ENCODE data around the gene MEIS2. TPM values are rescaled to one million over a fixed set of nuclear protein-coding genes. Genes with fewer than 3 reads are reported as not detected.

The MEIS2 gene
- polyA plus RNA-seq, 3 donors: 136 to 164 (median 145) TPM

DNA sequence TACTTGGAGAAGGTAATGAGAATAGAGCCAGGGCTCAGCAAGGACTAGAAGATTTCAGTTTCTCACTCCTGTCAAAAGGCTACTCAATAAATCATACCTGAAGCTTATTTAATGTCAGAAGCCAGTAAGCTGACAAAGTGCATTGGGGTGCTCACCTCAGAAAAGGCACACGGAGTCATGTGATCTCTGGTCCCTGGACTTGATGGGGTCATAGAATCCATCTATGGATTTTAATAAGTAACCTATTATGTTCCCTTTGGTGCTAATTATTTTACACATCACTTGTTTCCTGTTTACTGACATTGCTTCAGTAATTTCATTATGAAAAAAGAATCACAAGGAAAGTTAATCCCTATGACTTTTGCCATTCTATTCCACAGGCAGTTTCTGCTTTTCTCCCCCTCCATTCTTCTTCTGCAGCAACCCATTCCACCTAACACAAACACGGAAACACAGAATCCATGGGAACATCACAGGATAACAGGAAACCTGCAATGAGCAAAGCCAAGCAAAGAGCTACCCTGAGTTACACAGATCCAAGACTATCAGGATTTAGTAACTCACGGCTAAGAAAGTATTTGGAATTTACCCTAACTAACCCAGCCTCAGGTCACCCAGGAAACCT lies 159.6 kb downstream of the MEIS2 start:
- DNase-seq (ENCODE audit: low read depth in 3 of 3, low spot score in 2 of 3): no peak

GRCh38 chr15:36940219-36940618 lies 160.1 kb downstream of the MEIS2 start:
- no peak for DNase-seq (ENCODE audit: low read depth in 3 of 3, low spot score in 2 of 3)

DNA sequence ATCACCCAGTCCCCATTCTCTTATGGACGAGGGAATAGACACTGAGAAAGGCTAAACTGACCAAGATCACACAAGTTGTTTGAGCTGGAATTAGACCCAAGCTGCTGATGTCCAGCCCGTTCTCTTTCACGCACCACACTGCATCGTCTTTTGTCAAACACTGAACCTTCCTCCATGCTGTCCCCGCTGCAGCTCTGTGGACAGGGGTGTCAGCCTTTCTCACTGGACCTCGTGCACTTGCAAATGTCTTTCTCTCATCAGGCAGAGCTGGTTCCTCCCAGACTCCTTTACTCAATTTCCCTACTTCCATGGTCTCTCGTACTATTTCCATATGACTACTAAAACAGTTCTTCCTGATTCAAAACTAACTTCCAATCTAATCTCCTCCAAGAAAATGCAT lies 161.6 kb downstream of the MEIS2 start:
- DNase-seq (ENCODE audit: low read depth in 3 of 3, low spot score in 2 of 3): no peak

GRCh38 chr15:36938131-36938530 lies 162.2 kb downstream of the MEIS2 start:
- DNase-seq (ENCODE audit: low read depth in 3 of 3, low spot score in 2 of 3): no peak

- no peak for DNase-seq (ENCODE audit: low read depth in 3 of 3, low spot score in 2 of 3)
These were observed 163.7 kb downstream of the MEIS2 start for GRCh38 chr15:36936613-36937012.

DNA sequence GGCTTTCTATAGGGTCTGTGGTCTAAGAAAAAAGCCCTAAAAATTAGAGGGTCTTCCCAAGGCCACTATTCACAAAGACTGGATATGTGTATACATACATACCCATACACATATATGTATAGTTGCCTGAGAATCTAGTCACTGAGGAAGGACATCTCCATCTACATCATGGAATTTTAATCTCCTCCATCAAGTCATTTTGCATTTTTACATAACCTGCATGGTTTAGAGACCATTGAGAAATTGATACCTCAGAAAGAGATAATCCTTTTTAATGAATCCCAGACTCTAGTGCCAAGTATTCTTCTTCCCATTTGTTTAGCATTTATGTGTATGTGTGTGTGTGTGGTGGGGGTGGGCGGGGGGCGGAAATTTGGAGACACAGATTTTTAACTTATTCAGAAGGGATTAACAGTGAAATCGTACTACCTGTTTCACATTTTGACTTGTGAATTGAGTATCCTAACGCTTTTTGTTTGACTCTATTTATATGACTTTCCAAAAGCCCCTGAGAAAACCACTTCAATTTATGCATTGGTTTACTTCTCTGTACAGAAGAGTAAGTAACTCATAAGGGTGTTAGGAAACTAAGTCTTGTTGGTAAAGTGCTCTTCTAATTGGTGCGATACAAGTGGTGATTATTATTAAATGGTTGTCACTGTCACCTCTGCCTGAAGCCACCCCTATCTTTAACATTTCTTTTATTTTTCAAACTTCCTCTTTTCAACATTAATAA lies 166.9 kb downstream of the MEIS2 start:
- no peak for DNase-seq (ENCODE audit: low read depth in 3 of 3, low spot score in 2 of 3)

GRCh38 chr15:36932070-36932469 lies 168.3 kb downstream of the MEIS2 start:
- no peak for DNase-seq (ENCODE audit: low read depth in 3 of 3, low spot score in 2 of 3)

DNA sequence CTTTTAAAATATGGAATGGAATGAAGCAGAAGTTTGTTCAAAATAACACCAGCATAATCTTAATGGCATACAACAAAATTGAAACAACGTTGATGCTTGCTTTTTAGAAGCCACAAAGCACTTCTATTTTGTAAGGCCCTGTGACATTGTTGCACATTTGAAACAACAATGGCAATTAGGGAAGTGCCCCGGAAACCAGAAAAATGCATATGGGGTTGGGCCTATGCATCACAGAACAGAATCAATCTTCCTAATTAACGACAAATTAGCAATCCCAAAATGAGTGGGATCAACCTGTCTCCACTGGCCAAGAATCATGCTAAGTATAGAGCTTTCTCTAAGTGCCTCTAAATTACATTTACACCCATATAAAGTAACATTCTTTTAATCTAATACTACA lies 168.9 kb downstream of the MEIS2 start:
- no peak for DNase-seq (ENCODE audit: low read depth in 3 of 3, low spot score in 2 of 3)

DNA sequence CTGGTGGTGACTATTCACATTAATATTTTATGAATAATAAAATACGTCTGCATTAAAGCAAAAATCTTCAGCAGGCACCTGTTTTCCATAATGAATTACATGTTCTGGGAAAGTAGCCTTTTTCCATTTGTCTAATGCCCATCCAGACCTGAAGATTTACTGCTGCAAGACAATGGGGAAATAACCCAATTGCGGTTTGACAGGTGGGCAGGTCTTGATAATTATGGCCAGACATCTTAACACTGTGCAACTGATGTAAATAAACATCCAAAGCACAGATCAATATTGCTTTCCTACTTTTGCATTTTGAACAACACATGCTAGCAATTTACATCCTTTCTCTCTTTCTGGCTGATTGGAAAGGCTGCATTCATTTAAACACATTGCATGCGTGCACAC lies 173.9 kb downstream of the MEIS2 start:
- DNase-seq (ENCODE audit: low read depth in 3 of 3, low spot score in 2 of 3): no peak

GRCh38 chr15:36925653-36926426 lies 174.5 kb downstream of the MEIS2 start:
- no peak for DNase-seq (ENCODE audit: low read depth in 3 of 3, low spot score in 2 of 3)

DNA sequence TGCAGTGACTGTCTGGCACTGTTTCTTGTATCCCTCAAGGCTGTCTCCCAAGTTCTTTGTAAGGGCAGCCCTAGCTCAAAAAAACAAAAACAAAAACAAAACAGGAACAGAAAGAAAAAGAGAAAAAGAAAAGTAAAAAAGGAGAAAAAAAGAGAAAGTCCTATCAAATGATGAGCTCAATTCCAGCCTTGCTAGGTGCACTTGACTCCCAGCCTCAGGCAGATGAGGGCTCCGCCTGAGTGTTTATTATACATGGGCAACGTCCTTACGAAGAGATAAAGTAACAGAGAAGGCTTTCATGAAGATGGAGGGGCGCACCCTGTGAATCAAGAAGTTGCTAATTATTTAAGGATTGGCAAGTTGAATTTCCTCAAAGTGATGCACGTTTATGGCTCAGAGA lies 175.3 kb downstream of the MEIS2 start:
- DNase-seq (ENCODE audit: low read depth in 3 of 3, low spot score in 2 of 3): no peak

GRCh38 chr15:36924034-36924433 lies 176.3 kb downstream of the MEIS2 start:
- DNase-seq (ENCODE audit: low read depth in 3 of 3, low spot score in 2 of 3): no peak

DNA sequence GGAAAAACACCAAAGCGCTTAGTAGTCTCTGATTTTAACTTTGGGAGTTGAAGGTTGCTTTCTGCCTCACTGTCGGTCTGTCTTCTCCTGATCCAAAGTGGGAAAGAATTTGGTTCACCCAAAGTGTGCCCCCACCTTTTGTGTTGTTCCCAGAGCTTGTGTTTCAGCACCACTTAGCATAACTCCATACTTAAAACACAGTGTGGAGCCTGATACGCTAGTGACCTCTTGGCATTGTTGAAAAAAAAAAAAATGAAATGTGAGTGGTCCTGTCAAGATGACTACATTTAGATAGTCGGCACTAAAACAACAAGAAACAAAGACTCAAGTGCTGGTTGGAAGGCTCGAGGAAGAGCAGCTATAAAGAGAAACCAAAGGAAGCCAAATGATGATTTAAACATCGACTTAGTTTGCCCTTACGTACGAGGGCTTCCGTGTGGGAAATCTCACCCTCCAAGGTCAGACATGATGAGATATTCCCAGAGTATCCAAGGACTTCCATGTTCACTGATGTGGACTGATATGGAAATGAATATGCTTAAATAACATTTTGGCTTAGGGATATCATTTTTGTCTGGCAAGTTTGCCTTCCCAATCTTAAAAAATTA lies 178.8 kb downstream of the MEIS2 start:
- no peak for DNase-seq (ENCODE audit: low read depth in 3 of 3, low spot score in 2 of 3)

- DNase-seq (ENCODE audit: low read depth in 3 of 3, low spot score in 2 of 3): no peak
These were observed 182.7 kb downstream of the MEIS2 start for GRCh38 chr15:36917411-36918267.

DNA sequence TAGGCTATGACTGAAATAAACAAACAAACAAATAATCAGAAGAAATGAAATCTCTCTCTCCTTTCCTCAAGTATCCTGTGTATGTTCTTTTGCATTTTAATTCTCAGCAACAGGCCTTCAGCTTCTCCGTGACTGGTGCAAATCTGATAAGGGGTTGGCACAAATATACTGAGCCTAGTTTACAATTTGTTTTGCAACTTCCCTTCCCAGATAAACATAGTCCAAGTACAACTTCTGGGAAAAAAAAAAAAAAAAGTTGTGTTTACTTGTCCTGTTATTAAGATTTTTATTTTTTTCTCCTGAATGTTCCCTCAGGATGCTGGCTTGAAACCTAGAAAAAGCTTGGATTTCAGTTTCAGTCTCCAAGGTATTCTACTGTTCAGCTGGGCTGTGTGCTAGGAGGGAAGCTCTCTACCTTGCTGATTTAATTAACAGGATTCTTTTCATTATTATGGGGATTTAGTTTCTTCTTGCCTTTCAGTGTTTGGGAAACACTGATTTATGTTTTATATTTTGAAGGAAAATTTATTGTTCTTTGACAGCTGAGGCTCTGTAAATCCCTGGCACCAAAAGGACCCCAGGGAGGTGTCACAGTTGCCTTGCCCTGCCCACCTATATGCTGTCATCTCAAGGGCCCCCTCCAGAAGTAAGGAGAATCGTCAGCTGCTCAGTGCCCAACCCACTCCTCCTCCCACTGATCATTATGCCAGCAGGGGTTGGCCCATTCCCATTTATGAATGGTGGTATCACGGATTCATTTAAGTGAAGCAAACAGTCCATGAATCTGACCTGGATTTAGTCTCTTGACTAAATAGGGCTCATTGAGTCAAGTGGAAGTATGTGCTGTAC lies 185.2 kb downstream of the MEIS2 start:
- no peak for DNase-seq (ENCODE audit: low read depth in 3 of 3, low spot score in 2 of 3)

DNA sequence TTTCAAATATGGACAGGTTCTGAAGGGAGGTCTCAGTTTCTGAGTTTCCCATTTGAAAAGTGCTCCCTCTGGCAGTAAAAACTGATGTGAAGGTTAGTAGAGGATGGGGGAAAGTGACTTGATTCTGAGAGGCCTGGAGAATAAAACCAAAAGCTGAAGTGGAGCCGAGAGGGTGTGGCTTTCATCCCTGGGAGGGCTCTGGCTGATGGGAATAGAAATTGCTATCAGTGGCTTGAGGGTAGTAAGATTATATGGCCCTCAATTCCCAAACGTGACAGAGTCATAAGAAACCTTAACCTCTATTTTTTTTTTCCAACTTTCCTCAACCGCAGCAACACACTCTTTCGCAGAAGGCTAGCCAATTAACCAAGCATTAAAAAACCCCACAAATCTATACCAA lies 185.9 kb downstream of the MEIS2 start:
- DNase-seq (ENCODE audit: low read depth in 3 of 3, low spot score in 2 of 3): no peak

GRCh38 chr15:36912311-36912712 lies 188.0 kb downstream of the MEIS2 start:
- DNase-seq (ENCODE audit: low read depth in 3 of 3, low spot score in 2 of 3): no peak

- no peak for DNase-seq (ENCODE audit: low read depth in 3 of 3, low spot score in 2 of 3)
These were observed 188.9 kb downstream of the MEIS2 start for GRCh38 chr15:36911322-36911944.

GRCh38 chr15:36908991-36909390 lies 191.4 kb downstream of the MEIS2 start:
- no peak for DNase-seq (ENCODE audit: low read depth in 3 of 3, low spot score in 2 of 3)

Measured in right renal cortex interstitium (tissue), 3 donors.